Stimulated activated naive B cell treated with anti-CD40 and anti-IgM and Interleukin-4, amounts not matched to agents 10 μg/mL and 1 μg/mL and 100 μg/mL, for 72 hours (primary cell): ENCODE results near the gene VCL.
"Not testable (repeated sequence)": the region's sequence is repeated elsewhere in the genome, so short reads cannot be mapped to it uniquely, and the experiment has no call there.

Experiments used
- ATAC-seq, 2 donors: fragments of 150-1000 bp; cut with Tn5 transposase; replicated peaks; 2 replicates each; pipeline ENCODE4 v1.10.0; 2021; ENCODE audit warnings: moderate library complexity in 1 of 2
- DNase-seq: peaks from one replicate; pipeline ENCODE4 v3.0.0; 2021
- H3K27ac Mint-ChIP-seq: one replicate; pipeline ENCODE4 v1.8.0; 2022; ENCODE audit warnings: mild to moderate bottlenecking, mixed read lengths
- H3K27me3 Mint-ChIP-seq, 2 donors: one replicate each; pipeline ENCODE4 v1.8.0; 2022; ENCODE audit warnings: mixed read lengths in 2 of 2
- H3K36me3 Mint-ChIP-seq, 2 donors: one replicate each; pipeline ENCODE4 v1.8.0; 2022; ENCODE audit warnings: mixed read lengths in 2 of 2, mild to moderate bottlenecking in 1 of 2
- H3K4me1 Mint-ChIP-seq, 2 donors: one replicate each; pipeline ENCODE4 v1.8.0; 2022; ENCODE audit warnings: mixed read lengths in 2 of 2, mild to moderate bottlenecking in 1 of 2
- H3K4me3 Mint-ChIP-seq, 2 donors: one replicate each; pipeline ENCODE4 v1.8.0; 2022; ENCODE audit warnings: mild to moderate bottlenecking in 2 of 2, mixed read lengths in 2 of 2, moderate library complexity in 1 of 2
- H3K9me3 Mint-ChIP-seq, 2 donors: one replicate each; pipeline ENCODE4 v1.8.0; 2022; ENCODE audit warnings: mixed read lengths in 2 of 2, mild to moderate bottlenecking in 1 of 2

Gene VCL

DNA sequence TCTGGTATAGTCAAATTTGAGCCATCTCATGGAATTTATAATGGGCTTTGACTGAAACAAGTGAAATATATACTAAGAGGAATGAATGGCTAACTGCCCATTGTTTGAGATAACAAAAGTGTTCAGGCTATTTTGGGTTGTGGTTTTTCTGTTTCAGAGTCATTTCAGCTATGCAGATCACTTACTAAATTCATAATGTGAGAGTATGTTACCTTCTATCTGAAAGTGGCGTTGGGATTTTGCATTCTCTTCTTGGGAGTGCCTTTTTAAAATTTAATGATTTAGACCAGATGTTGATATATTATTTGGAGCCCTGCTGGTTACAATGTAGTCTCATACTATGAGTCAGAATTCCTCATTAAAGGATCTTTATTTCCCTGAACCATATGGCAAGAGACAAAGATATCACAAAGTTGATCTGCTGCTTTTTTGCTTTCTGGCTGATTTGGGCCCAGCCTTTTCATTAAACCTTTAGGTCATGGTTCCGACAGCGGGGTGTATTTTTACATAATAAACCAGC lies 10.4 kb downstream of the VCL start:
- peaks cover 7 to 23% of the 10 kb centered on the region in 2 donors for H3K36me3 Mint-ChIP-seq
- H3K27ac Mint-ChIP-seq = peak overlapping the region; percentile 22
- H3K27me3 Mint-ChIP-seq = no peaks in the 10 kb centered on the region
- peaks cover 28 to 72% of the 10 kb centered on the region in 2 donors for H3K4me1 Mint-ChIP-seq
- DNase-seq (no peak), ATAC-seq (peak; percentile 91 to 96)
- H3K4me3 Mint-ChIP-seq = peak overlapping the region; percentile 10 to 44
- H3K9me3 Mint-ChIP-seq = no peaks in the 10 kb centered on the region

DNA sequence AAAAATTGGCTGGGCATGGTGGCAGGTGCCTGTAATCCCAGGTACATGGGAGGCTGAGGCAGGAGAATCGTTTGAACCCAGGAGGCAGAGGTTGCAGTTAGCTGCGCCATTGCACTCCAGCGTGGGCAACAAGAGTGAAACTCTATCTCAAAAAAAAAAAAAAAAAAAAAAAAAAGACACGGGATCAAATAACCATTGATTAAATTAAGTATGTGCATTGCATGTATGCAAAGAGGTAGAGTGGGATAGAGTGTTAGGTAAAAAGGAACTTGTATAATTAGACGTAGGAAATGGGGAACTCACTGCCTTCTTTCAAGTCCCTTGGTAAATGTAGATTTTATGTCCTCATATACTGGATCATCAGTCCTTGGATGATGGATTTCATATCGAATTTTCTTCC lies 13.1 kb downstream of the VCL start:
- DNase-seq = no peak
- Mint-ChIP-seq H3K27ac (no peak overlapping the region), H3K9me3 (no peaks in the 10 kb centered on the region), H3K4me1 (peaks cover 27 to 68% of the 10 kb centered on the region in 2 donors), H3K36me3 (peaks cover 7 to 22% of the 10 kb centered on the region in 2 donors), H3K27me3 (no peaks in the 10 kb centered on the region), H3K4me3 (peak overlapping the region in 1 of 2 donors; percentile 59)
- ATAC-seq = no peak

GRCh38 chr10:74011770-74012169 lies 13.9 kb downstream of the VCL start:
- Mint-ChIP-seq H3K4me3 (peak overlapping the region in 1 of 2 donors; percentile 14), H3K27ac (peak overlapping the region; percentile 11), H3K4me1 (peaks cover 29 to 68% of the 10 kb centered on the region in 2 donors)

GRCh38 chr10:74012480-74012879 lies 14.6 kb downstream of the VCL start:
- Mint-ChIP-seq H3K27me3 (no peaks in the 10 kb centered on the region), H3K36me3 (peaks cover 9 to 29% of the 10 kb centered on the region in 2 donors), H3K4me3 (no peak overlapping the region), H3K27ac (no peak overlapping the region), H3K4me1 (peaks cover 26 to 61% of the 10 kb centered on the region in 2 donors), H3K9me3 (no peaks in the 10 kb centered on the region)
- no peak for ATAC-seq
- DNase-seq = no peak

More at GRCh38 chr10:74011770-74012169, 13.9 kb downstream of the VCL start:
- no peaks in the 10 kb centered on the region for H3K9me3 Mint-ChIP-seq
- peaks cover 7 to 28% of the 10 kb centered on the region in 2 donors for H3K36me3 Mint-ChIP-seq
- ATAC-seq (no peak), DNase-seq (no peak)
- no peaks in the 10 kb centered on the region for H3K27me3 Mint-ChIP-seq

GRCh38 chr10:74013004-74013403 lies 15.1 kb downstream of the VCL start:
- ATAC-seq (no peak), DNase-seq (no peak)
- Mint-ChIP-seq H3K36me3 (peaks cover 9 to 29% of the 10 kb centered on the region in 2 donors), H3K27ac (no peak overlapping the region), H3K27me3 (no peaks in the 10 kb centered on the region), H3K4me3 (no peak overlapping the region), H3K9me3 (no peaks in the 10 kb centered on the region), H3K4me1 (peaks cover 26 to 56% of the 10 kb centered on the region in 2 donors)

DNA sequence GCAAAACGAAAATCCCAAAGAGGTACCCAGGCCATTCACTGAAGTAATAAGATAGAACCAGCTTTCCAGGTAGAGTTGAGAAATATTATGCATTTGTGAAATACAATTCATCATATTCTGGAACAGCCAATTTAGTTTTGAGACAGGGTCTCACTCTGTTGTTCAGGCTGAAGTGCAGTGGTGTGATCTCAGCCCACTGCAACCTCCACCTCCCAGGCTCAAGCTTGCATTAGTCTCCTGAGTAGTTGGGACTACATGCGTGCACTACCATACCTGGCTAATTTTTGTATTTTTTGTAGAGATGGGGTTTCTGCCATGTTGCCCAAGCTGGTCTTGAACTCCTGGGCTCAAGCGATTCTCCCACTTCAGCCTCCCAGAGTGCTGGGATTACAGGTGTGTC lies 16.7 kb downstream of the VCL start:
- Mint-ChIP-seq H3K4me1 (peaks cover 21 to 40% of the 10 kb centered on the region in 2 donors), H3K36me3 (peaks cover 14 to 33% of the 10 kb centered on the region in 2 donors)
- H3K27ac Mint-ChIP-seq, ATAC-seq, H3K9me3 Mint-ChIP-seq, H3K4me3 Mint-ChIP-seq, DNase-seq, H3K27me3 Mint-ChIP-seq: not testable (repeated sequence)

GRCh38 chr10:74018241-74018640 lies 20.3 kb downstream of the VCL start:
- DNase-seq (no peak), ATAC-seq (no peak)
- H3K27me3 Mint-ChIP-seq = no peaks in the 10 kb centered on the region
- no peak overlapping the region for H3K27ac Mint-ChIP-seq
- H3K4me3 Mint-ChIP-seq = no peak overlapping the region
- H3K36me3 Mint-ChIP-seq = peaks cover 23 to 32% of the 10 kb centered on the region in 2 donors
- H3K9me3 Mint-ChIP-seq = peaks cover 0 to 2% of the 10 kb centered on the region in 2 donors
- H3K4me1 Mint-ChIP-seq = peaks cover 12 to 26% of the 10 kb centered on the region in 2 donors

DNA sequence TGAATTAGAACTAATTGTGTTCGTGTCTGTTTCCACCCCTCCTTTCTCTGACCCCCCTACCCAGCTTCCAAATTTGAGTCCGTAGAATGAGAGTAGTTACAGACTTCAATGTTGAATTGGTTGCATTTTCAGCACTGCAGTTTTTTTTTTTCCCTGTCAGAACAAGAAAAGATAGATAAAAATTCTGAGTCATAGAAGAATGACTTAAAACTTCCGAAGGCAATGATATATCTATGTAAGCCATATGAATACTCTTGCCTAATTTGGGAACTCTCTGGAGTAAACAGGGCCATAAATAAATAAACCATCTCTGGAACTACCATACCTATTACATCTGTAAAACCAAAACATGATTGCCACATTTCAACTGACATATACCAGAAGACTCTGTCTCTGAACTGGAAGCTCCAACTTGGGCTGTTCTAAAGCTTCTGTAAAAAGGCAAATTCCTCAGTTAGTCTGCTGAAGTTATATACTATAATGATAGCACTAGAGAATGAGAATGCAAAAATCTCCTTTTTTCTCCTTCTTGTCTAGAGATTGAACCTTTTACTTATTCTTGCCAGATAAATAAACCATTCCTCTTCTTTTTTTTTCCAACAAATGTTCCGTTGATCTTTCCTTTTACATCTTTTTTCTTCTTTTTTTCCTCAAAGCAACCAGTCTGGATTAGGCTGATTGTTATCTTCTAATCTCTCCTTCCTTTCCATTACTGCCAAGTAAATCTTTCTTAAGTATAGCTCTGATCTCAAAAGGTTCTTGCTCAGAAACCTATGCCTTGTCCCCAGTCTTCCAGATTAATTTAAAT lies 23.5 kb downstream of the VCL start:
- H3K4me1 Mint-ChIP-seq = peaks cover 14 to 31% of the 10 kb centered on the region in 2 donors
- DNase-seq (no peak), ATAC-seq (no peak)
- no peak overlapping the region for H3K4me3 Mint-ChIP-seq
- peak overlapping the region; percentile 16 for H3K27ac Mint-ChIP-seq
- H3K27me3 Mint-ChIP-seq = no peaks in the 10 kb centered on the region
- peaks cover 0 to 2% of the 10 kb centered on the region in 2 donors for H3K9me3 Mint-ChIP-seq
- H3K36me3 Mint-ChIP-seq = peaks cover 23 to 33% of the 10 kb centered on the region in 2 donors

GRCh38 chr10:74022926-74023629 lies 25.2 kb downstream of the VCL start:
- H3K4me3 Mint-ChIP-seq = no peak overlapping the region
- no peak for DNase-seq
- no peak overlapping the region for H3K27ac Mint-ChIP-seq
- ATAC-seq = no peak
- H3K36me3 Mint-ChIP-seq = peaks cover 23 to 36% of the 10 kb centered on the region in 2 donors
- H3K4me1 Mint-ChIP-seq = peaks cover 16 to 39% of the 10 kb centered on the region in 2 donors
- peaks cover 0 to 2% of the 10 kb centered on the region in 2 donors for H3K9me3 Mint-ChIP-seq
- no peaks in the 10 kb centered on the region for H3K27me3 Mint-ChIP-seq

DNA sequence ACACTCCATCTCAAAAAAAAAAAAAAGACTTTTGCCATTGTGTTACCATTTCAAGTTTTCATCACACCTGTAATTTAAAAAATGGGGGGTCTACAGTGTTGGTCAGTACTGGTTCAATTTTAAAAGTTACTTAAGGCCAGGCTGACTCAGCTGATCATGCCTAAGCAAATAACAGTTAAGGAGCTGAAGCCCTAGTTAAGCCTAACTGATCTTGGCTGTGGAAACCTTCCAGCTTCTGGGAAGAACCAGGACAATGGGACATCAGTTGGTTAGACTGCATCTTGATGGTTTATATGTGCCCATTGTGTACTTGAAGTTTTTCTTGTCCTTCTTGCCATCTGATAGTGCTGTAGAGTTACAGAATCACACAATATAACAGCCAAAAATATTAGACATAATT lies 26.7 kb downstream of the VCL start:
- no peak for ATAC-seq
- H3K9me3 Mint-ChIP-seq = no peaks in the 10 kb centered on the region
- no peak overlapping the region for H3K4me3 Mint-ChIP-seq
- H3K36me3 Mint-ChIP-seq = peaks cover 19 to 31% of the 10 kb centered on the region in 2 donors
- H3K27me3 Mint-ChIP-seq = no peaks in the 10 kb centered on the region
- DNase-seq = no peak
- H3K27ac Mint-ChIP-seq = no peak overlapping the region
- peaks cover 16 to 45% of the 10 kb centered on the region in 2 donors for H3K4me1 Mint-ChIP-seq

DNA sequence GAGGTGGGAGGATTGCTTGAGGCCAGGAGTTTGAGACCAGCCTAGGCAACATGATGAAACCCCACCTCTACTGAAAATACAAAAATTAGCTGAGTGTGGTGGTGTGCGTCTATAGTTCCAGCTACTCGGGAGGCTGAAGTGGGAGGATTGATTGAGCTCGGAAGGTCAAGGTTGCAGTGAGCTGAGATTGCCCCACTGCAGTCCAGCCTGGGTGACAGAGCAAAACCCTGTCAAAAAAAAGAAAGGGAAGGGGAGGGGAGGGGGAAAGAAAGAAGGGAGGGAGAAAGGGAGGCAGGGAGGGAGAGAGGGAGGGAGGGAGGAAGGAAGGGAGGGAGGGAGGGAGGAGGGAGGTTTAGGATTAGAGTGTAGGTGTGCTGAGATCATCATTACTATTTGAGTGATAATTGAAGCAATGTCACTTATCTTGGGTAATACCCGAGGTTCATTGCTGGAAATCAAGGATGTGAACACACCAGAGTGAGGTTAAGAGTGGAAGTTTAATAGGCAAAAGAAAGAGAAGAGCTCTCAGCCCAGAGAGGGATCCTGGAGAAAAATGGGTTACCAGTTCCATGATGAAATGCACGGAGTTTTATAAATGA lies 27.6 kb downstream of the VCL start:
- H3K27me3 Mint-ChIP-seq = no peaks in the 10 kb centered on the region
- peaks cover 15 to 30% of the 10 kb centered on the region in 2 donors for H3K36me3 Mint-ChIP-seq
- no peak for DNase-seq
- peaks cover 16 to 49% of the 10 kb centered on the region in 2 donors for H3K4me1 Mint-ChIP-seq
- no peak overlapping the region for H3K27ac Mint-ChIP-seq
- H3K9me3 Mint-ChIP-seq = no peaks in the 10 kb centered on the region
- ATAC-seq = no peak
- H3K4me3 Mint-ChIP-seq = no peak overlapping the region

DNA sequence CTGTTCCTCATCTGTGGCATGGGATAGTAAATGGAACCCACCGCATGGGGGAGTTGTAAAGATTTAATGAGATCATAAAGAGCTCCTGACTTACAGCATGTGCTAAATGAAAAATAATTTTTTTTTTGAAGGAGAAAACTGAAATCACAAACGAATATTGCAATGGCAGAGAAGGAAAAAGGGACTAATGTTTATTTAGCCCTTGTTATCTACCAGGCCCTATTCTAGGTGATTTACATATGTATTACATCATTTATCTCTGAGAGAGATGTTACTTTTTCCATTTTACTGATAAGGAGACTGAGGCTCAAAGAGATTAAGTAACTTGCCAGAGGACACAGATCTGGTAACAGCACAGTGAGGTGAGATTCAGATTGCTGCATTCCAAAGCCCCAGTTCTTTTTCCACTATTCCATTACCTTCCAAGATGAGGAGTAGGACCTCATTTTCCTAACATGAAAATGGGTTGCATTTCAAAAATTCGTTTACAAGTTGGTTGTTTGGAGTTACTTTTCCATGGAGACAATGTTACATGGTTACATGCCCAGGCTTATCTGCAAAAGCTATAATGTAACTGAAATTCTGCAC lies 28.6 kb downstream of the VCL start:
- no peak overlapping the region for H3K4me3 Mint-ChIP-seq
- no peaks in the 10 kb centered on the region for H3K9me3 Mint-ChIP-seq
- peaks cover 15 to 33% of the 10 kb centered on the region in 2 donors for H3K36me3 Mint-ChIP-seq
- DNase-seq (no peak), ATAC-seq (no peak)
- H3K4me1 Mint-ChIP-seq = peaks cover 19 to 49% of the 10 kb centered on the region in 2 donors
- no peaks in the 10 kb centered on the region for H3K27me3 Mint-ChIP-seq
- no peak overlapping the region for H3K27ac Mint-ChIP-seq

- Mint-ChIP-seq H3K9me3 (no peaks in the 10 kb centered on the region), H3K27me3 (no peaks in the 10 kb centered on the region), H3K4me3 (no peak overlapping the region), H3K27ac (no peak overlapping the region), H3K36me3 (peaks cover 11 to 28% of the 10 kb centered on the region in 2 donors), H3K4me1 (peaks cover 16 to 46% of the 10 kb centered on the region in 2 donors)
- no peak for ATAC-seq
- DNase-seq = no peak
Measured at GRCh38 chr10:74027702-74028101, 29.8 kb downstream of the VCL start.

DNA sequence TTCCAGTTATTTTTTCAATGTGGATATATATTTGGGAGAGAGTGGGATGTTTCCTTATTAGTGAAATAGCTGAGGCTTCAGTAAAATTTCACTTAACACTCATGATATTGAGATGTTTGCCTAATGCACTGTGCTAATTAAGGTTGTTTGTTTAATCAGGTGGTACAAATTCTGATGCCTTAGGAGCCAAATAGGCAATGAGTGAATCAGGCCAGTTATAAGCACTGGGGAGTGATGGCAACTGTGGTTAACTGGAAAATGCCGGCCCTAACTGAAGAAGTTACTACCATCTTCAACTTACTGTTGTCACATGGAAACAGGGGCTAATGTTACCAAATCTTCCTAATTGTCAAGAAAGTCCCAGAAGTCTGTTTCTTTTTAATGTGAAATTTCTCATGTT lies 32.0 kb downstream of the VCL start:
- no peaks in the 10 kb centered on the region for H3K9me3 Mint-ChIP-seq
- ATAC-seq (no peak), DNase-seq (no peak)
- H3K27ac Mint-ChIP-seq = no peak overlapping the region
- H3K4me3 Mint-ChIP-seq = no peak overlapping the region
- H3K27me3 Mint-ChIP-seq = no peaks in the 10 kb centered on the region
- peaks cover 30 to 69% of the 10 kb centered on the region in 2 donors for H3K4me1 Mint-ChIP-seq
- H3K36me3 Mint-ChIP-seq = peaks cover 16 to 39% of the 10 kb centered on the region in 2 donors
